ENCODE data around the gene RPL27. TPM values are rescaled to one million over a fixed set of nuclear protein-coding genes. Genes with fewer than 3 reads are reported as not detected.

The RPL27 gene
- total and polyA plus RNA-seq, 2 of the 4 experiments (the other 2 are of a cell fraction), result 1,595 to 2,806 TPM

GRCh38 chr17:42980766-42981397 lies 17.3 kb upstream of the RPL27 start:
- no peak overlapping the region for H2BK15ac ChIP-seq (ENCODE audit: low read depth, low read length)
- H3K4me1 ChIP-seq (ENCODE audit: control insufficient read depth, insufficient read depth, low read length), result peaks cover 6% of the 10 kb centered on the region
- CTCF ChIA-PET, result no interaction called here
- H3K9ac ChIP-seq (ENCODE audit: low read depth, low read length), result peak overlapping the region; percentile 75
- H3K18ac ChIP-seq (ENCODE audit: low read depth, low read length), result no peak overlapping the region
- no peaks in the 10 kb centered on the region for H3K27me3 ChIP-seq (ENCODE audit: control insufficient read depth, insufficient read depth, low read length)
- H4K20me1 ChIP-seq (ENCODE audit: insufficient read depth, low read length), result peaks cover 10% of the 10 kb centered on the region; the same call in 1 of the 2 replicates
- H3K36me3 ChIP-seq (ENCODE audit: control insufficient read depth, insufficient read depth, low read length), result peaks cover 2% of the 10 kb centered on the region
- peak overlapping the region; percentile 43; the same call in 1 of the 2 replicates for H3K4ac ChIP-seq (ENCODE audit: low read depth, low read length)
- peak overlapping the region; percentile 76 for H3K4me3 ChIP-seq (ENCODE audit: insufficient read depth, low read depth, low read length)
- H4K8ac ChIP-seq (ENCODE audit: low read depth in 2 of 2, low read length in 2 of 2), result peak overlapping the region in 1 of 2 experiments; percentile 70; a peak in 3 of 4 replicates
- peak overlapping the region; percentile 81 for H3K23ac ChIP-seq (ENCODE audit: low read depth, low read length)
- DNase-seq (peak; percentile 64), ATAC-seq (ENCODE audit: low read depth) (peak; percentile 66)
- H4K5ac ChIP-seq (ENCODE audit: low read depth, low read length), result peak overlapping the region; percentile 4; the same call in 1 of the 2 replicates
- intact Hi-C loops (cut with micrococcal nuclease), result no loop called here
- peak overlapping the region; percentile 17 for H3K14ac ChIP-seq (replicated peaks; ENCODE audit: low read depth, low read length)
- no peaks in the 10 kb centered on the region for H3K9me3 ChIP-seq (ENCODE audit: control insufficient read depth, insufficient read depth, low read length)
- no TSS peak for BruUV-seq (replicated peaks)
- peak overlapping the region; percentile 99 for H2AFZ ChIP-seq (replicated peaks; ENCODE audit: low read length, poor library complexity)
- H3K9me1 ChIP-seq (ENCODE audit: insufficient read depth, low read length), result peaks cover 18% of the 10 kb centered on the region
- H2AK9ac ChIP-seq (replicated peaks; ENCODE audit: low read depth, low read length, poor library complexity), result peak overlapping the region; percentile 99
- no peak overlapping the region for H2BK20ac ChIP-seq (ENCODE audit: low read depth, low read length)
- H2BK120ac ChIP-seq (ENCODE audit: low read depth, low read length), result no peak overlapping the region
- peaks cover 0 to 58% of the 10 kb centered on the region in 2 experiments; a peak in 3 of 4 replicates for H3K79me1 ChIP-seq (ENCODE audit: low read depth in 1 of 2, low read length in 2 of 2)
- dilution Hi-C loops (cut with HindIII; ENCODE audit: low sequenced_read_pairs, unreplicated experiment), result no loop called here
- TF ChIP-seq POLR2A (IDR thresholded peaks at IDR 0.05; ENCODE audit: low read depth, low read length) (peak; percentile 30; the same call in 1 of the 2 replicates), RAD21 (IDR thresholded peaks at IDR 0.05; ENCODE audit: low read length) (peak; percentile 21; the same call in 1 of the 2 replicates), FOS (IDR thresholded peaks at IDR 0.05; ENCODE audit: low read depth, low read length) (no peak)
- peak overlapping the region; percentile 11 for H2AK5ac ChIP-seq (ENCODE audit: low read depth, low read length)
- no peak overlapping the region; the same call in 1 of the 2 replicates for H4K91ac ChIP-seq (ENCODE audit: insufficient read depth, low read depth, low read length)
- H3K27ac ChIP-seq (ENCODE audit: insufficient read depth, low read length), result peak overlapping the region; percentile 74
- WGBS, 2 experiments (ENCODE audit: extremely low coverage in 2 of 2, insufficient read length in 1 of 2), result 3% methylated on average over 23 of the region's 67 CpGs; no CpG with 5 or more reads in 1 of the 2 experiments
- H2BK5ac ChIP-seq (ENCODE audit: low read depth, low read length, poor library complexity, severe bottlenecking), result peak overlapping the region; percentile 50
- POLR2A ChIA-PET (ENCODE audit: unreplicated experiment), result interaction anchor here (2.0 kb wide), 1 partner anchor 17 kb away, joined by 6 read pairs; the partner anchor contains the start of gene RPL27
- peak overlapping the region; percentile 50 for H3K56ac ChIP-seq (ENCODE audit: extremely low read depth, insufficient read depth, low read length)
- in situ Hi-C loops (cut with MboI; ENCODE audit: low sequenced_read_pairs), result loop anchor here (25.0 kb wide), 1 partner anchor 381 kb away; no protein-coding TSS in a partner anchor
- H3K4me2 ChIP-seq (ENCODE audit: low read depth, low read length), result peak overlapping the region; percentile 99

Data from IMR-90 (cell line).